HL-60 (cell line): ENCODE measurements around the gene CARD19.

Experiments
- POLR2AphosphoS5 ChIP-seq: IDR thresholded peaks from 2 replicates; pipeline ENCODE4 v1.6.1; 2012; ENCODE audit warnings: low read depth
- SPI1 ChIP-seq: IDR thresholded peaks from 2 replicates; pipeline ENCODE4 v1.6.1; 2012; ENCODE audit warnings: low read depth, mild to moderate bottlenecking, borderline replicate concordance
- TF ChIP-seq, protein P1 (sequence below): IDR thresholded peaks from one replicate; pipeline ENCODE4 v1.5.1; 2011; ENCODE audit warnings: low read length, control low read depth, inconsistent platforms; ENCODE audit not compliant: insufficient read depth
- TF ChIP-seq, protein P2 (sequence below): IDR thresholded peaks from 2 replicates; pipeline ENCODE4 v1.6.1; 2012; ENCODE audit warnings: low read depth; ENCODE audit not compliant: insufficient replicate concordance

DNA sequence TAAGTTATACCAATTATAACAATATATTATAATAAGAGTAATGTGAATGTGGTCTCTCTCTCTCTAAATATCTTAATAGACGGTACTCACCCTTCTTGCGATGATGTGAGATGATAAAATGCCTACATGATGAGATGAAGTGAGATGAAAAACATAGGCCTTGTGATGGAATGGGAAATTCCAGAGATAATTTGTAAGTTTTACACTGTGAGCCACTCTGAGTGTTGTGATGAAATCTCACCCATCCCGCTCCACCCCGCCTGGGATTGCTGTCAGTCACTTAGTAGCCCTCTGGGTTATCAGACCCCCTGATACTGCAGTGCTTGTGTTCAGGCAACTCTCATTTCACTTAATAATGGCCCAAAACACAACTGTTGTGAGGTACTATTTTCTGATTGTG is 27.1 kb upstream of the CARD19 start:
- TF ChIP-seq, protein P1, sequence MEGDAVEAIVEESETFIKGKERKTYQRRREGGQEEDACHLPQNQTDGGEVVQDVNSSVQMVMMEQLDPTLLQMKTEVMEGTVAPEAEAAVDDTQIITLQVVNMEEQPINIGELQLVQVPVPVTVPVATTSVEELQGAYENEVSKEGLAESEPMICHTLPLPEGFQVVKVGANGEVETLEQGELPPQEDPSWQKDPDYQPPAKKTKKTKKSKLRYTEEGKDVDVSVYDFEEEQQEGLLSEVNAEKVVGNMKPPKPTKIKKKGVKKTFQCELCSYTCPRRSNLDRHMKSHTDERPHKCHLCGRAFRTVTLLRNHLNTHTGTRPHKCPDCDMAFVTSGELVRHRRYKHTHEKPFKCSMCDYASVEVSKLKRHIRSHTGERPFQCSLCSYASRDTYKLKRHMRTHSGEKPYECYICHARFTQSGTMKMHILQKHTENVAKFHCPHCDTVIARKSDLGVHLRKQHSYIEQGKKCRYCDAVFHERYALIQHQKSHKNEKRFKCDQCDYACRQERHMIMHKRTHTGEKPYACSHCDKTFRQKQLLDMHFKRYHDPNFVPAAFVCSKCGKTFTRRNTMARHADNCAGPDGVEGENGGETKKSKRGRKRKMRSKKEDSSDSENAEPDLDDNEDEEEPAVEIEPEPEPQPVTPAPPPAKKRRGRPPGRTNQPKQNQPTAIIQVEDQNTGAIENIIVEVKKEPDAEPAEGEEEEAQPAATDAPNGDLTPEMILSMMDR: no peak
- no peak for TF ChIP-seq POLR2AphosphoS5
- TF ChIP-seq, protein P2, sequence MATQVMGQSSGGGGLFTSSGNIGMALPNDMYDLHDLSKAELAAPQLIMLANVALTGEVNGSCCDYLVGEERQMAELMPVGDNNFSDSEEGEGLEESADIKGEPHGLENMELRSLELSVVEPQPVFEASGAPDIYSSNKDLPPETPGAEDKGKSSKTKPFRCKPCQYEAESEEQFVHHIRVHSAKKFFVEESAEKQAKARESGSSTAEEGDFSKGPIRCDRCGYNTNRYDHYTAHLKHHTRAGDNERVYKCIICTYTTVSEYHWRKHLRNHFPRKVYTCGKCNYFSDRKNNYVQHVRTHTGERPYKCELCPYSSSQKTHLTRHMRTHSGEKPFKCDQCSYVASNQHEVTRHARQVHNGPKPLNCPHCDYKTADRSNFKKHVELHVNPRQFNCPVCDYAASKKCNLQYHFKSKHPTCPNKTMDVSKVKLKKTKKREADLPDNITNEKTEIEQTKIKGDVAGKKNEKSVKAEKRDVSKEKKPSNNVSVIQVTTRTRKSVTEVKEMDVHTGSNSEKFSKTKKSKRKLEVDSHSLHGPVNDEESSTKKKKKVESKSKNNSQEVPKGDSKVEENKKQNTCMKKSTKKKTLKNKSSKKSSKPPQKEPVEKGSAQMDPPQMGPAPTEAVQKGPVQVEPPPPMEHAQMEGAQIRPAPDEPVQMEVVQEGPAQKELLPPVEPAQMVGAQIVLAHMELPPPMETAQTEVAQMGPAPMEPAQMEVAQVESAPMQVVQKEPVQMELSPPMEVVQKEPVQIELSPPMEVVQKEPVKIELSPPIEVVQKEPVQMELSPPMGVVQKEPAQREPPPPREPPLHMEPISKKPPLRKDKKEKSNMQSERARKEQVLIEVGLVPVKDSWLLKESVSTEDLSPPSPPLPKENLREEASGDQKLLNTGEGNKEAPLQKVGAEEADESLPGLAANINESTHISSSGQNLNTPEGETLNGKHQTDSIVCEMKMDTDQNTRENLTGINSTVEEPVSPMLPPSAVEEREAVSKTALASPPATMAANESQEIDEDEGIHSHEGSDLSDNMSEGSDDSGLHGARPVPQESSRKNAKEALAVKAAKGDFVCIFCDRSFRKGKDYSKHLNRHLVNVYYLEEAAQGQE: no peak
- no peak for TF ChIP-seq SPI1
